ENCODE data around the gene PALLD.
"Not testable (repeated sequence)": the region's sequence is repeated elsewhere in the genome, so short reads cannot be mapped to it uniquely, and the experiment has no call there.

Gene PALLD

DNA sequence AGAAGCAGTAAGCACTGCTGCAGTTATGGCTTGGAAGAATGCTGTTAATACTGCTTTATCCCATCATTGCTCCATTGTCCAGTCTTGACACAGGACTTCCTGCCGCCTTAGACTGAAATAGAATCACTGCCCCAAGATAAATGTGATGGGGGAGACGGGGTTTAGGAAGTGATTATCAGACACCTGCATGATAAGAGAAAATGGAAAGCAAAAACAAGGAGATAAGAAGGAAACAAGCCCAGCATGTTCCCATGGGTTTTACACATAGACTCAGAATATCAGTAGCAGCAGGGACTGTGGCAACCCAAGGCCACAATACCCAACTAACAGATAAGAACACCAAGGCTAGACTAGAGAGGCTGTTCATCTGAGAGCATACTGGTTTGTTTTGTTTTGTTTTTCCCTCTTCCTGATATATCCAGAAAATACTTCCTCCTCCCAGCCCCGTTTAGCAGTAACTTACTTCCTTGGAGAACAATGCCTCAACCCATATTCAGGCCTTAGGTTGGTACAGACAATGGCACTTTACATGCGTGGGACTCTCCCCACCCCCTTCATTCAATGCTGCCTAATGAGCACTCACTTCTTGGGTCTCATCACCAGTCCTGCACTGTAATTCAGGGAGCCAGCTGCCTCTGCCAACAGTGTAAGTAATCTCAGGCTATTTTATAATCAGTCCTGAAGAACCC lies 280.6 kb downstream of the PALLD start:
- DNase-seq = no peak

DNA sequence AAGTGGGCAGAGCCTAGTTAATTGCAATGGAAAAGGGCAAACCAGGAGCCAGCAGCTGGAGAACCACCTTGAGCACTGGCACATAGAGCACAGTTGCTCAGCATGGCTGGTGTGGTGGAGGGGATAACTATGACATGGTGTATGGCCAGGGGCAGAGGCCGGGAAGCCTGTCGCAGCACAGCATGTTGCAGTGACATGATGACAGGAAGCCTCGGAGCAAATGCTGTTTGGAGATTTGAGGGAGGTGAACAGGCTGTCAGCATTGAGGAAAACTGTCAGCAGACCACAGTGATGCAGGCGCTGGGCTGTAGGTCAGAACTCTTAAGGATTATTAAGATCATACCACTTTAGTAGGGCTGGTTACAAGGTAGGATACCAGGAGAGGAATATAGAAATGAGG lies 284.5 kb downstream of the PALLD start:
- no peak for DNase-seq

DNA sequence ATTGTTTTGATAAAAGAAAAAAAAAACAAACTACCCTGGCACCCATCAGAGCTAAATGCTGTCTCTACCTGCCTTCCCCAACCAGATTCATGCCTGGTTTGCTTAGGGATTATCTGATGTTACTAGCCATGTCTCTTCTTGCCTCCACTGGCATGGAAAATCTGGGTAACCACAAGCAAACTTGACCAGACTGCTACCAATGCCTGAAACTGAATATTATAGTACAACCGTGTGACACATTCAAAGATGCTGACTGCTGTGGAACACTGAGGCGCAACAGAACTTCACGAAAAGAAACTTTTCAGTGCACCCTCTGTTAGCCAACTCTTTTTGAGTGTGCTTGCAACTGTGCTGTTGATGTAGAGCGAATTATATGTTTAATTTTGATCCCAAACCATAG lies 285.1 kb downstream of the PALLD start:
- no peak for DNase-seq

DNA sequence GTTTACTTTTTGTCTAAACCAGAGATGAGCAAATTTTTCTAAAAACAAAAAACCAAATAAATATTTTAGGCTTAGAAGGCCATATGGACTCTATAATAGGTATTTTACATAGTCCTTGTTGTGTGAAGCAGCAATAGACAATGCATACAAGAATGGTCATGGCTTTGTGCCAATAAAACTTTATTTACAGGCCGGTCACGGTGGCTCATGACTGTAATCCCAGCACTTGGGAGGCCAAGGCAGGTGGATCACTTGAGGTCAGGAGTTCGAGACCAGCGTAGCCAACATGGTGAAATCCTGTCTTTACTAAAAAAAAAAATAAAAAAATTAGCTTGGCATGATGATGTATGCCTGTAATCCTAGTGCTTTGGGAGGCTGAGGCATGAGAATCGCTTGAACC lies 285.6 kb downstream of the PALLD start:
- DNase-seq = no peak

DNA sequence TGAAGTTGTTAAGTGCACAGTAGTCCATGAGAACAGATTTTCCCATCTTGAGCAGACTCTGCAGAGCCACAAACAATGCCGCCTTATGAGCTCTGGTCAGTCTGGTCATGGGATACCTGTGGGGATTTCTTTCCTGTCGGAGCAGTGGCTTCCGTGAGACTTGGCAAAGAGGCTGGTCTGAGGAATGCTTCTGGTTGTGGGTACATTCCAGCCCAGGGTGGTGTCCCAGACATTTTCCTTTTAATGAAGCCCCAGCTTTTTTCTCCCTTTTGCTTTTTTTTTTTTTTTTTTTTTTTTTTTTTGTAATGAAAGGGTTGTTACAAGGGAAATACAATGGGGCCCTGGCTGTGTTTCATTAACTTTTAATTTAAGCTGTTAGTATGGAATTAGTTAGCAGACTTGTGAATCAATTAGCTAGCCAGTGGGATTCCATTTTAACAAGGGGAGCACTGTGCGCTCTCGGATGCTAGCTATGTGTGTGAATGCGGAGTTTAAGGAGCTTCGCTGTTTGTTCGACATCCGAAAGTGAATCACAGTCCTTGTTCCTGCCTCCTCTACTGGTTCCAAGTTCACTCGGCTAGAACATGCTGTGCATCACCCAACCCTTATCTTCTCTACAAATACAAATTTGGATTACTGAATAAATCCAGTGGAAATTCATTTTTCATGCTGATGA lies 288.1 kb downstream of the PALLD start:
- DNase-seq = no peak

DNA sequence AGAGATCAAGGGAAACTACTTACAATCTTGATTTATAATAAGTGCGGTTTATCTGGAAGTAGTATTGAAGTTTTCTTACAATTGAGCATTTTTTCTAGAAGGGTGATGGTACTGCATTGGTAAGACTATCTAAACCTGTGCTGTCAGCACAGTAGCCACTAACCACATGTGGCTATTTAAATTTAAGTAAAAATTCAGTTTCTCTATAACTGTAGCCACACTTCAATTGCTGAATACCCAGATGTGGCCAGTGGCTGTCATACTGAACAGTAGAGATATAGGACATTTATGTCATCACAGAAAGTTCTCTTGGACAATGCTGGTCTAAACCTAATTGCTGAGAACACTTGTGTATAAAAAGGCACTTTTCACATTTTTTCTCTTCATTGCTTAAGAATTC lies 290.5 kb downstream of the PALLD start:
- DNase-seq = no peak

DNA sequence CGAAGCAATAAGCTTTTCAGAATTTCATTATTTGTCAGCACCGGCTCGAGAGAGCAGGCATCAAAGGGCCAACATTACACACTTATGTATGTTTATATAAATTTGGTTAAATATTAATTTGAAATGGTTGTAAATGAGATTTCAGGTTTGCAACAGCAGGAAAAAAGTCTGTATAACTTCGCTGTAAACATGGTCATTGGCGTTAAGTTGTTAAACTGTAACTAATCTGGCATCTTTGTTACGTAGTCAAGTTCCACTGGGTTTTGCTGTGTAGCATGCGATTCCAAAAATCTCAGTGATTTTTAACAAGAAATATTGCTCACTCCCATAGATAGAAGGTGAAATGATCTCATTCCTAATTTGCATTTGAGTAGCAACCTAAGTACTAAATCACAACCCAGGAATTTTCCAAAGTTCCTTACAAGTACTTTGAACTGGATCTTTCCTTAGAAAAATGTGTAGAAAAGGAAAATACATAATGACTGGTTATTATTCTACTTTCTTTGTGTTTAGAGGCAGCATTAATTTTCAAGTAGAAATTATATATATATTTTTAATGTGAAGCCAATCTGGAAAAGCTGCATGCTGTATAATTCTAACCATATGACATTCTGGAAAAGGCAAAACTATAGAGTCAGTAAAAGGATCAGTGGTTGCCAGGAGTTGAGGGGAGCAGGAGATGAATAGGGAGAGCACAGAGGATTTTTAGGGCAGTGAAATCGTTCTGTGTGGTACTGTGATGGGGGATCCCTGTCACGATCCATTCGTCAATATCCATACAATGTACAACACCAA lies 291.1 kb downstream of the PALLD start:
- no peak for DNase-seq

DNA sequence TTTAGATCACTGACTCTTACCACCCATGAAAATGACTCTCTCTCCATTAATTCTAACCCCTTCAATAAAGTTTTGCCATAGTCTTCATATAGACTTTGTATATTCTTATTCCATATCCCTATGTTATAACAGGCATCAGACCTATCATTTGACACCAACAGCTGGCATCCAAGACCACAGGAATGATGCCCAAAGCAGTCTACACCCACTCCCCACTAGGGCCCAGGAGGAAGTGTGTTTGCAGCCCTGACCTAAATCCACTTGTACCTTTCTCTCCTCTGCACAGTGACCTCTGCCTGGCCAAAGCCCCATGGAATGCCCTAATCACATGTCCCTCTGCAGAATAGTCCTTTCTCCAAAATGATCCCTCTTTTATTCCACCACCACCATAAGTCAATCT lies 294.0 kb downstream of the PALLD start:
- no peak for DNase-seq

DNA sequence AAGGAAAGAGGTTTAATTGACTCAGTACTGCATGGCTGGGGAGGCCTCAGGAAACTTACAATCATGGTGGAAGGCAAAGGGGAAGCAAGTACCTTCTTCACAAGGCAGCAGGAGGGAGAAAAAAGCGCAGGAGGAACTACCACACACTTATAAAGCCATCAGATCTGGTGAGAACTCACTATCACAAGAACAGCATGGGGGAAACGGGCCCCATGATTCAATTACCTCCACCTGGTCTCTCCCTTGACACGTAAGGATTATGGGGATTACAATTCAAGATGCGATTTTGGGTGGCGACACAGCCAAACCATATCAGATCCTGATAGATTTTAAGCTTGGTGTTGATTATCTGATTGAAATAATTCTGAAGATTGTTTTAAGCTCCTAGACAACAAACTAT lies 294.5 kb downstream of the PALLD start:
- no peak for DNase-seq

DNA sequence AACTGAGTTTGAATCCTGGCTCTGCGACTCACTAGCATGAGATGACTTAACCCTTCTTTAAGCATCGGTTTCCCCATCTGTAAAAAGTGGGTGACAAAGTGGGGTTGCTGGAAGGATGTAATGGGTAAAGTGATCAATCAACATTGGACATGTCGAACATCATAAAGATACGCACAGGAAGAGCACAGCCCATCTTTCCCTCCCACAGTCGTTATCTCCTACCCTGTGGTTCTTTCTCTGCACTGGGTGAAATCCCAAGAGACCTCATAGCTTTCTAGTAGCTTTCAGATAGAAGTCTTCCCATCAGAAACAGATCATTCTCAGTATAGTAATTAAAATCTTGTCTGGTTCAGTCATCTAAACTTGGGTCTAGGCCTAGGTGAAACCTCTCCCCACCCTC lies 296.7 kb downstream of the PALLD start:
- no peak for DNase-seq

DNA sequence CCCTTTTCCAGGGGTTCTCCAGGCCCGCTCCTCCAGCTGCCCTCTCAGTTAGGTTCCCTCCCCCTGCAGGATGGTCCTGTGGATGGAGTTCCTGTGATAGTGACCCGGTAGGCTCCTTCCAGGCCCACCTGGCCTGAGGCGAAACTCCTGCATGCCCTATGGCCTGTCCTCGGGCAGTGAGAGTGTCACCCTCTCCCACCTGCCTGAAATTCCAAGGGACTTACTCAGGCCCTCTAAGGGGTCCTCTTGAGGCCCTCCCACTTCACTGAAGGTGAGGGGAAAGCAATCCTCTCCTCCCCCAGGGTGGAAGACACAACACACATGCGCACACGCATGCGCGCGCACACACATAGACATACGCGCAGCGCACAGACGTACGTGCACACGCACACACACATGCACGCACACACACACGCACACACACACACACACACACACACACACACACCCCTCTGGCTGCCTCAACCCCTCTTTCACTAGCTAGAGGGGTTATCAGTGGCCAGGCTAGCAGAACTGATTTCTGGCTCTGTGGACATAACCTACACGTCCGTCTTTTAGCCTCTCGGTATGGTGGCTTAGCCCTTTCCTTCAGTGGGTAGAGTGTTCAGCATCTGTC lies 297.3 kb downstream of the PALLD start:
- DNase-seq = no peak

DNA sequence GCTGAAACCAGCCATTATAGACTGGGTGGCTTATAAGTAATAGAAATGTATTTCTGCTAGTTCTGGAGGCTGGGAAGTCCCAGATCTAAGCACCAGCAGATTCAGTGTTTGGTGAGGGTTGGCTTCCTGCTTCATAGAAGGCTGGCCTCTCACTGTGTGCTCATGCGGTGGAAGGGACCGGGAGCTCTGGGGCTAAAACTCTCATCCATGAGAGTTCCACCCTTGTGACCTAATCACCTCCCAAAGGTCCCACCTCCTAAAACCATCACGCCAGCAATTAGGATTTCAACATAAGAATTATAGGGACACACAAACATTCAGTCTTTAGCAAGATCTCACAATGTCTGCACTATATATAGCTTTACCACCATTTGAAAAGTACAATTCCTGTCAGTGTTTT lies 298.0 kb downstream of the PALLD start:
- DNase-seq = no peak

DNA sequence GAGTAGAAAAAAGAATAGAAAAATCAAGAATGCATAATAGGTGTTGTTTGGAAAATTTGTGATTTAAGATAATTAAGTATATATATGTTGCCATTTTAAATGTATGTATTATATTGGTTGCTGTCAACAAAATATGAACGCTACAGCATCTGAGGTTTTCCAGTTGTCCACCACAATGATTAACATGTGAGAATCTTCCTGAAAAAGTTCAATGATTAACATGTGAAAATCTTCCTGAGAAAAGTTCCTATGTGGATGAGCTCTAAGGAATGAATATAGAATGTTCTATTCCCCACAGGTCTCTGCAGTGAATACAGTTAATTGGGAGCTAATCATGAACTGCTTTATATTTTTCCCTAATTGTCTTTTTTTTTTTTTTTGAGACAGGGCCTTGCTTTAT lies 298.5 kb downstream of the PALLD start:
- DNase-seq = no peak

DNA sequence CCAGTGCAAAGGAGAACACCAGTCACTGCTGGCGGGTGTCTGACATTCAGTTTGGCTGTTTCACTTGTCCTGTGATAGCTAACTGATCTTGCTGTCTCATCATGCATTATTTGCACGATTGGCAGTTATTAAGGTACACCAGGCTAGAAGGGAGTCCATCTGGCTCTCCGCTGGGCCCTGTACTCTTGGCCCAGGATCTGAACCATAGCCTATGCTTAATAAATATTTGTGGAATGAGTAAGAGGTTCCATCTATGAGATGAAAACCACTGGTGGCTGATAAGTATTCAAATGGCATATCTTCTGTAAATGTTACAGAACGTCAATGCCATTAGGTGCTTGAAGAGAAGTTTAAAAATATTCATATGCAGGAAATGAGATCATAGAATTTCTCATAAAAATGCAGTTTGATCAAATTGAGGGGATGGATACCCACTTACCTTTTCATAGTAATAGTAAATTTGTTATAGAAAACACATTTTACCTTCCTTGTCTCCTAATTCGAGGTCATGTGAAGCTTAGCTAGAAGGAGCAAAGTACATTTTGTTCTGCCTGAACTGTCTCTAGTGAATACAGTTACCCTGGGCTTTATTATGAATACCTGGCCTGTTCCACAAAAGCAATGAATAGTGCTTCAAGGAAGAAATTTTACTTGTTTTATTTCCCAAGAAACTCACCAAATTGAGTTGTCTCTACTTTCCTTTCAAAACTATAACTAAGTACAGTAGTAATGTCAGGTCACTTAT lies 299.7 kb downstream of the PALLD start:
- DNase-seq = no peak

DNA sequence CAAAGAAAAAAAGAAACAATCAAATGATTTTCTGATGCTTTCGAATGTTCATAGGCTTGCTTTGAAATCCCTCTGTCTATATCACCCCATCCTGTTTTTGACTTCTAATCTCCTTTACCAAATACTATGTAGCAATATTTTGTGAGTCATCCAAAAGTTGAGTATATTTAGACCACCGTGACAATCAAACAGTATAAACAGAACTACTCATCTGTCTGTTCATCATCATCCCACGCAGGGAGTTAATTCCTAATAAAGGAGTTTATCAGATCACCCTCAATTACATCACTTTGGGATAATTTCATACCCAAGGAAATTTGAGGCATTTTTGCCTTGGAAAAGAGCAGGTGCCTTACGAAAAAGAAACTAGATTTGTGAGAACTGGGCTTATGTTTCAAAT lies 300.3 kb downstream of the PALLD start:
- no peak for DNase-seq

DNA sequence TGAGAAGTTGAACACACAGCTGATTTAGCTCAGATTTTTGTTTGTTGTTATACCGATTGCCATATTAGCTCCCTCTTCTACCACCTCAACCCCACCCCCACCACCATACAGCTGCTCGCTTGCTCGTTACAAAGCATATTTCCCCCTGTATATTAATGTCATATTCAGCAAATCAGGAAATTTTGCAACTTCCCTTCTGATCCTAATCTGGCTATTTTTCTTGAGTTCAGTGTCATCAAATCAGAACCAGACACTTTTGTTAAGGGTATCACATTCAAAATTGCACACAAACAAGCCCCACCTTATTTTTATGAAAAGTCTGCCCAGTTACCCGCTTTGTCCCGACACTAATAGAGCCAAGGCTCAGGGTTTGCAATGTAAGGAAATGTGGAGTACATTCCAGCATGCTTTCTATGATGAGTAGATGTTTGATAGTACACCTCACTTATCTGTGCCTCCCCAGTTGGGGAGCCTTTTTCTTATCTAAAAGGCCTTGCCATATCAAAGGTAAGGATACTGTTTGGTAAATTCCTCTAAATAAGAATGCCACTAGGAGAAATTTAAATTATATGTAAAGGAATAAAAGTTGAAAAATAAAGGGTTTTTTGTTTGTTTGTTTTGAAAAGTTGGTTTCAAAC lies 301.0 kb downstream of the PALLD start:
- no peak for DNase-seq

DNA sequence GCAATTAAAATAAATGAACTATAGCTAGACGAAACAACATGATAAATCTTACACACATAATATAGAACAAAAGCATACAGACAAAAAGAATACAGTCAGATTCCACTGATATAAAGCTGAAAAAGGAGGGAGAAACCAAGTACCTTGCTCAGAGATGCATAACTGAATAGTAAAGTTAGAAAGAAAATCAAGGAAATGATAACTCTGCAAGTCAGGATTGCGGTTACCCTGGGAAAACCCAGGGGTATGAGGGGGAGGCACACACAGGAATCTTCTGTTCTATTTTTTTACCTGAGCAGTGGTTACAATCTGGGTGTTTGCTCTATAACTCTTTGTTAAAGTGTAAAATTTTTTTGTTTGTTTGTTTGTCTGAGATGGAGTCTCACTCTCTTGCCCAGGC lies 304.1 kb downstream of the PALLD start:
- no peak for DNase-seq

DNA sequence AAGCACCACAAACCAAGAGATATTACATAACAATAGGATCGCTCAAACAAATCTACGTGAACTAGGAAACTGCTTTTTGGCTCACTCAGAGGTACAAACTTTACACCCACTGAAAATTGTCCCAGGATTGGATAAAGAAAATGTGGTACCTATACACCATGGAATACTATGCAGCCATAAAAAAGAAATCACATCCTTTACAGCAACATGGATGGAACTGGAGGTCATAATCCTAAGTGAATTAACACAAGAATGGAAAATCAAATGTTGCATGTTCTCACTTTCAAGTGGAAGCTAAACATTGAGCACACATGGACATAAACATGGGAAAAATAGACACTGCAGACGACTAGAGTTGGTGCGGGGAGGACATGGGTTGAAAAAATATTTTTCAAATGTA lies 305.4 kb downstream of the PALLD start:
- no peak for DNase-seq

DNA sequence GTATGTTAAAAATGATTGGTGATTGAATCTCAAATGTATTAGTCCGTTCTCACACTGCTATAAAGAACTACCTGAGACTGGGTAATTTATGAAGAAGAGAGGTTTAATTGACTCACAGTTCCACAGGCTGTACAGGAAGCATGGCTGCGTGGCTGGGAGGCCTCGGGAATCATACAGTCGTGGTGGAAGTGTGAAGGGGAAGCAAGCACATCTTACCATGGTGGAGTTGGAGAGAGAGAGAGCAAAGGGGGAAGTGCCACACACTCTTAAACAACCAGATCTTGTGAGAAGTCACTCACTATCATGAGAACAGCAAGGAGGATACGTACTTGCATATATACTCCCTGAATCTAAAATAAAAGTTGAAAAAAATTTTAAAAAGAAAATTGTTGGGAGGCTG lies 306.2 kb downstream of the PALLD start:
- not testable (repeated sequence) for DNase-seq

DNA sequence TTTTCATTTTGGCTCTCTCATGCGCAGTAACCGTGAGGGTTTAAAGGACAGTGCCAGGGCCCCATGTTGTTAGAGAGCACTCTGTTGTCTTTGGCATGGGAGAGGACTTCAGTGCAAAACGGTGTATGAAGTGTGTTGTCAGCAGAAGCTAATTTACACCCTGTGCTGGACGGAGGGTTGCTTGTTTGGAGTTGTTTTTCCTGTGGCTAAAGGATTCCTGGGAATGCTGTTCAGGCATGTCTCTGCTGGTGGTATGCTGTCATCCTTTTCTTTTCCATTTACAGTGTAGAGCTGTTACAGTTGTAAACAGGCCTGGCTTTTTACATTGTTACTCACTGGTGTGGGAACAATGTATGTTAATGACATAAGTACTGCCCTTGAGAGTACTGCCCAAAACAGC lies 306.9 kb downstream of the PALLD start:
- no peak for DNase-seq

DNA sequence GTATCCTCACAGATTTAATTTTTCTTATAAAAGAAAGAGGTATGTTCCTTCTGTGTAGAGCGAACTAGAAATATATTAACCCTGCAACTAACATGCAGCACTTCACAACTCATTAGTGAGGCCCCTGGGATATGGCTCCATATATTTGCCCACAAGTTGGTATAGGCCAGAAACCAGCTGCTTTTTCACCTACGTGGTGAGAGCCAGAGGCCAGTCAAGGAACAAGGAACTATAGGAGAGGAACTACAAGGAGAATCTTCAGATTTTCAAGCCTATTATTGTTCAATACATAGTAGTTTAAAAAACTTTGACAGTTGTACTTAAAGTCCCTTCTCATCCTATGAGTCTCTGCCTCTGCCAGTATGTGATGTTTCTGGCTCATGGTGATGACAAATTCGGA lies 307.3 kb downstream of the PALLD start:
- no peak for DNase-seq

DNA sequence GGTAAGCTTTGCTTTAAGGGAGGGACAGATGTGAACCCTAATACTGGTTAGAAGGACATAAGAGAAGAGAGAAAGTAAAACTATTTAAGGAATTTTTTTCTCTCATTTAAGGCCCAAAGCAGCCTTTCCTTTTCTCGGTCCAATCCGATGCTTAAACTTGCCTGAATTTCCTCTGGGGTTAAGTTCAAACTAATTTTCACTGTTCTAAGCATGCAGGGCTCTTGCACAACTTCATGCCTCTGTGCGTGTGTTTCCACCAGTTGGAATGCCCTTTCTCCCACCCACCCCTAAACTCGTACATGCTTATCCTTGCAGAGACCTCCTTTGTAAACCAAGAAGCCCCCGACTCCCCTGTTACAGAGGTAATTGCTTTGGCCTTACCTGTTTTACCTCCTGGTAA lies 308.5 kb downstream of the PALLD start:
- DNase-seq = no peak

DNA sequence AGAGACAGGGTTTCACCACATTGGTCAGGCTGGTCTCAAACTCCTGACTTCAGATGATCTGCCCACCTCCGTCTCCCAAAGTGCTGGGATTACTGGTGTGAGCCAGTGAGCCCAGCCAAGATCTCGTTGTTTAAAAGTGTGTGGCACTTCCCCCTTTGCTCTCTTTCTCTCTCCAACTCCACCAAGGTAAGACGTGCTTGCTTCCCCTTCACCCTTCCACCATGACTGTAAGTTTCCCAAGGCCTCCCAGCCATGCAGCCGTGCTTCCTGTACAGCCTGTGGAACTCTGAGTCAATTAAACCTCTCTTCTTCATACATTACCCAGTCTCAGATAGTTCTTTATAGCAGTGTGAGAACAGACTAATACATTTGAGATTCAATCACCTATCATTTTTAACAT lies 309.4 kb downstream of the PALLD start:
- DNase-seq = not testable (repeated sequence)
